ENCODE results near the gene LRP6. TPM values are rescaled to one million over a fixed set of nuclear protein-coding genes. Genes with fewer than 3 reads are reported as not detected.
"Not testable (repeated sequence)": the region's sequence is repeated elsewhere in the genome, so short reads cannot be mapped to it uniquely, and the experiment has no call there.

Gene LRP6
- total RNA-seq, 2 donors from 2014 or later = 1.8 to 2.0 TPM

- no peaks in the 10 kb centered on the region for H3K9me3 ChIP-seq (ENCODE audit: control insufficient read depth, low read length, poor library complexity, severe bottlenecking)
- no peak for DNase-seq
- no peaks in the 10 kb centered on the region for H3K4me1 Mint-ChIP-seq
- peaks cover 2% of the 10 kb centered on the region for H3K36me3 Mint-ChIP-seq (ENCODE audit: low read depth)
- no peak overlapping the region for H3K27ac Mint-ChIP-seq
- no peak for ATAC-seq
- H3K27me3 Mint-ChIP-seq = peaks cover 40% of the 10 kb centered on the region
- H3K4me3 Mint-ChIP-seq = no peak overlapping the region
These were observed 14.3 kb upstream of the LRP6 start for GRCh38 chr12:12281134-12281533.

DNA sequence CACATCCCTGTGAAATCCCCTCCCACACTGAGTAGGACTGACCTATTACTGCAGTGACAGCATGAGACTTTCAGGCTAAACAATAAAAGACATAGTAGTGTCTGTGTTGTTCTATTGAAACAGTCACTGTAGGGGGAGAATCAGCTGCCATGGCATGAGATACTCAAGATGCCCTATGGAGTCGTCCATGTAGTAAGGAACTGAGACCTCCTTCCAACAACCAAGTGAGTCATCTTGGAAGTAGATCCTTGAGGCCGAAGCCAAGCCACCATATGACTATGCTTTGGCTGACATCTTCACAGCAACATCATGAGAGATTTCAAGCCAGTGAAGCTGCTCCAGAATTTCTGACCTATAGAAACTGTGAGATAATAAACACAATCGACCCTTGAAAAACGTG lies 12.1 kb upstream of the LRP6 start:
- Mint-ChIP-seq H3K27me3 (peaks cover 30% of the 10 kb centered on the region), H3K4me3 (no peak overlapping the region), H3K4me1 (no peaks in the 10 kb centered on the region), H3K27ac (no peak overlapping the region), H3K36me3 (ENCODE audit: low read depth) (peaks cover 2% of the 10 kb centered on the region)
- ATAC-seq (no peak), DNase-seq (no peak)
- H3K9me3 ChIP-seq (ENCODE audit: control insufficient read depth, low read length, poor library complexity, severe bottlenecking) = no peaks in the 10 kb centered on the region

GRCh38 chr12:12275874-12276273 lies 9.0 kb upstream of the LRP6 start:
- H3K9me3 ChIP-seq (ENCODE audit: control insufficient read depth, low read length, poor library complexity, severe bottlenecking) = no peaks in the 10 kb centered on the region
- Mint-ChIP-seq H3K4me3 (no peak overlapping the region), H3K36me3 (ENCODE audit: low read depth) (no peaks in the 10 kb centered on the region), H3K27ac (no peak overlapping the region), H3K27me3 (peaks cover 2% of the 10 kb centered on the region), H3K4me1 (no peaks in the 10 kb centered on the region)
- DNase-seq (no peak), ATAC-seq (no peak)

DNA sequence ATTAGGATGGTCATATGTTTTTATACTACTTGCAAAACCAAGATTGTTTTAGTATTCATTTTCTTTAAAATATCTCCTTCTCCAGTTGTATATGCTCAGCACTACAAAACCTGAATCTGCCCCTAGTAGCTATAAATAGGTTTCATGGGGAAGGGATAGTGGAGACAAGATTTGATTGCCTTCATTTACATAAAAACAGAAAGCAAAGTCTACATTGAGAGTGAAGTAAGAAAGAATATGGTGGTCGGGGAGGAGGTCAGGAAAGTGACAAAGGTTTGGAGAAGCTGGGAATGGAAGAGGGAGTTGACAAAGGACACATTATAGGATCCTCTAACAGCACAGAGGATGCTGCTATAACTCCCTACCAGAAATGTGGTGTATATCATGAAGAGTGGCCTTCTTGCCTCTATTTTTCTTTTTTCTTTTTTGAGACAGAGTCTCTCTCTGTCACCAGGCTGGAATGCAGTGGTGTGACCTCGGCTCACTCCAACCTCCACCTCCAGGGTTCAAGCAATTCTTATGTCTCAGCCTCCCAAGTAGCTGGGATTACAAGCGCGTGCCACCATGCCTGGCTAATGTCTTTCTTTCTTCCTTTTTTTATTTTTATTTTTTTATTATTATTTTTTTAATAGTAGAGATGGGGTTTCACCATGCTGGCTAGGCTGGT lies 6.6 kb upstream of the LRP6 start:
- H3K36me3 Mint-ChIP-seq (ENCODE audit: low read depth) = no peaks in the 10 kb centered on the region
- no peak overlapping the region for H3K4me3 Mint-ChIP-seq
- H3K27me3 Mint-ChIP-seq = no peaks in the 10 kb centered on the region
- no peaks in the 10 kb centered on the region for H3K9me3 ChIP-seq (ENCODE audit: control insufficient read depth, low read length, poor library complexity, severe bottlenecking)
- DNase-seq (no peak), ATAC-seq (no peak)
- no peak overlapping the region for H3K27ac Mint-ChIP-seq
- no peaks in the 10 kb centered on the region for H3K4me1 Mint-ChIP-seq

DNA sequence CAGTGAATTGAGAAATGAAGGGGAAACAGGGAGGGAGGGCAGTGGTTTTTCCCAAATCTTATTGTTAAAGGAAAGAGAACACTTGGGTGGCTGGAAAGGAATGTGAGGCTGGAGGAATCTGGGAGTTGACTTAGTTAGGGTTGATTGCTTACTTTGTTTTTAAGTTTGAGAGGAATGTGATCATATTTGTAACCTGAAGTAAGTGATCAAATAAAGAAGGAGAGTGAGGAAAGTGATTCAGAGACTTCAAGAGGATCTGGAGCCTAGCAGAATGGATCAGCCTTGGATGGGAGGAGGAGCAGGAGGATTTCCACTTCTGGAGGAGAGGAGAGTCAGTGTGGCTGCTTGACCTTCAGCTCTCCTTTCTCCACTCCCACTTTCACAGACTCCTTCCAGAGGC lies 6.0 kb upstream of the LRP6 start:
- DNase-seq (no peak), ATAC-seq (no peak)
- H3K4me1 Mint-ChIP-seq = no peaks in the 10 kb centered on the region
- H3K27ac Mint-ChIP-seq = no peak overlapping the region
- no peaks in the 10 kb centered on the region for H3K27me3 Mint-ChIP-seq
- no peaks in the 10 kb centered on the region for H3K9me3 ChIP-seq (ENCODE audit: control insufficient read depth, low read length, poor library complexity, severe bottlenecking)
- no peaks in the 10 kb centered on the region for H3K36me3 Mint-ChIP-seq (ENCODE audit: low read depth)
- no peak overlapping the region for H3K4me3 Mint-ChIP-seq

DNA sequence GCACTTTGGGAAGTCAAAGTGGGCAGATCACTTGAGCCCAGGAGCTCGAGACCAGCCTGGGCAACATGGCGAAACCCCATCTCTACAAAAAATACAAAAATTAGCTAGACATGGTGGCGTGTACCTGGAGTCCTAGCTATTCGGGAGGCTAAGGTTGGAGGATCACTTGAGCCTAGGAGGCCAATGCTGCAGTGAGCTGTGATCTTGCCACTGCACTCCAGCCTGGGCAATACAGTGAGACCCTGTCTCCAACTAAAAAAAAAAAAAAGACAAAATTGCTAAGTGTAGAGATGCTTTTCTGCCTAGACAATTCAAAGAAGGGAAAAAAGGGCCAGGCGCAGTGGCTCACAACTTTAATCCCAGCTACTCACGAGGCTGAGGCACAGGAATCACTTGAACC lies 3.4 kb upstream of the LRP6 start:
- DNase-seq (no peak), ATAC-seq (no peak)
- Mint-ChIP-seq H3K4me1 (peaks cover 15% of the 10 kb centered on the region), H3K27me3 (peaks cover 6% of the 10 kb centered on the region), H3K36me3 (ENCODE audit: low read depth) (no peaks in the 10 kb centered on the region), H3K4me3 (no peak overlapping the region), H3K27ac (no peak overlapping the region)
- H3K9me3 ChIP-seq (ENCODE audit: control insufficient read depth, low read length, poor library complexity, severe bottlenecking) = no peaks in the 10 kb centered on the region

- Mint-ChIP-seq H3K27ac (no peak overlapping the region), H3K27me3 (peaks cover 13% of the 10 kb centered on the region), H3K4me1 (peaks cover 20% of the 10 kb centered on the region), H3K4me3 (peak overlapping the region; percentile 92), H3K36me3 (ENCODE audit: low read depth) (no peaks in the 10 kb centered on the region)
- ATAC-seq (no peak), DNase-seq (no peak)
- H3K9me3 ChIP-seq (ENCODE audit: control insufficient read depth, low read length, poor library complexity, severe bottlenecking) = no peaks in the 10 kb centered on the region
These were observed 927 bp upstream of the LRP6 start for GRCh38 chr12:12267742-12268200.

GRCh38 chr12:12266389-12266872 lies 413 bp downstream of the LRP6 start:
- no peaks in the 10 kb centered on the region for H3K9me3 ChIP-seq (ENCODE audit: control insufficient read depth, low read length, poor library complexity, severe bottlenecking)
- DNase-seq = no peak
- no peak for ATAC-seq
- Mint-ChIP-seq H3K4me3 (peak overlapping the region; percentile 92), H3K27ac (peak overlapping the region; percentile 27), H3K4me1 (peaks cover 20% of the 10 kb centered on the region), H3K36me3 (ENCODE audit: low read depth) (no peaks in the 10 kb centered on the region), H3K27me3 (peaks cover 13% of the 10 kb centered on the region)

DNA sequence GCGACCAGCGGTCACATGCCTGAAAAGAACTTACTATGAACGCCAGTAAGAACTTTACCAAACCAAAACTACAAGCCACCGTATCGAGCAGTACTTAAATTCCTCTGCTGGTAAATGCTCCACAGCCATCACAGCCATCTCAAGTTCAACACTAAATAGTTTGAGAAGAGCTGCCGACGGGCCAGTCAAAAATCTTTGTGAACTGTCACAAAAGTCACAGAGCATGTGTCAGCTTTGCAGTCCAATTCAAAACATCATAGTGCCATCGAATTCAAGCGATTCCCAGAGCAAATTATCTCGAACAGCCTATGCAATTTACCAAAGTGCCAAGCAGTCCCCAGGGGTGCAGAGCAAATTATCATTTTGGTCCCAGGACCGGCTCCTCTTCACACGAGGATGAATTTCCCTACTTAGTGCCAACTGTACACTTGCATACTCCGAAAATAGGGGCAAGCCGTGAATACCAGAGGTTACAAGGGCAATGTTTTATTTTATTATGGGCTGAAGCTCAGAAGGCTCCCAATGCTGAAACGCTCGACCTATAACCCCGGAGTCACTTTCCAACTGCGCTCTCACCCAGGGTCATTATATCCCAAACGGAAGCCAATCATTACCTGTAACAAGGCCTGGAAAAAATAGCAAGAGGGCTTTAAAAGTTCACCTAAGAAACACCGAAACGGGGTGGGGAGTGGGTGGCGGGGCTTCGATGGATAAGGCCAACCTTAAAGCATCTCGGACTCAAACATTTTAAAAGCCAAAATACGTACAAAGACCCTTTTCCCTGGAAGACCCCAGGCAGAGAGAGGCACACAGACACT lies 1.1 kb downstream of the LRP6 start:
- ATAC-seq (no peak), DNase-seq (no peak)
- H3K9me3 ChIP-seq (ENCODE audit: control insufficient read depth, low read length, poor library complexity, severe bottlenecking) = no peaks in the 10 kb centered on the region
- peak overlapping the region; percentile 92 for H3K4me3 Mint-ChIP-seq
- peaks cover 13% of the 10 kb centered on the region for H3K27me3 Mint-ChIP-seq
- peak overlapping the region; percentile 27 for H3K27ac Mint-ChIP-seq
- no peaks in the 10 kb centered on the region for H3K36me3 Mint-ChIP-seq (ENCODE audit: low read depth)
- H3K4me1 Mint-ChIP-seq = peaks cover 20% of the 10 kb centered on the region

DNA sequence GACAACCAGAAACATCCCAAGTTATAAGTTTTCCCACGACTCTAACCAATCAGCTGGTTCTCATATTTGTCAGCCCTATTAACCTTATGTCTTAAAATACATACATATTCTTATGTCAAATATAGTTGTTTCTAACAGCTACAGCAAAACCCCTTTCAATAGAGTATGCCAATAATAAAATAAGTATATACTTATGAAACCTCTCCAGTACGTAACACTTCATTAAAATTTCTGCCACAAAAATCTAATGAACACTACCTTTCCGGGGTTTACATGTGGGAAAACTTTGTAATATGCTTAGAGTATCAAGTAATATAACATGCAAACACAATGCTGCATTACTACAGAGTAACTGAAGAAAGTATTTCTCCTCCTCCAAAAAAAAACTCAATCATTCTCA lies 1.8 kb downstream of the LRP6 start:
- DNase-seq = no peak
- Mint-ChIP-seq H3K27me3 (peaks cover 13% of the 10 kb centered on the region), H3K27ac (no peak overlapping the region), H3K4me1 (peaks cover 20% of the 10 kb centered on the region), H3K36me3 (ENCODE audit: low read depth) (no peaks in the 10 kb centered on the region), H3K4me3 (peak overlapping the region; percentile 92)
- H3K9me3 ChIP-seq (ENCODE audit: control insufficient read depth, low read length, poor library complexity, severe bottlenecking) = no peaks in the 10 kb centered on the region
- no peak for ATAC-seq

DNA sequence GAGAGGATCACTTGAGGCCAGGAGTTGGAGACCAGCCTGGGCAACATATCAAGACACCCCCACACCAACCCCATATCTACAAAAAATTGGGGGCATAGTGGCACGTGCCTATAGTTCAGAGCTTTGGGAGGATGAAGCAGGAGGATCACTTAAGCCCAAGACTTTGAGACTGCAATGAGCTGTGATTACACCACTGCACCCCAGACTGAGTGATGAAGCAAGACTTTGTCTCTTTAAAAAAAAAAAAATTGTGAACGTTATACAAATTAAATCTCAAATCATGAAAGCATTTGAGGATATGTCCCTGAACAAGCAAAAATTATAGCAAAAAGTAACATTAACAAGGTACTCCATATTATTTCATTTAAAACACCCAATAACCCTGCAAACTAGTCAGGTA lies 2.9 kb downstream of the LRP6 start:
- Mint-ChIP-seq H3K27me3 (peaks cover 13% of the 10 kb centered on the region), H3K4me3 (no peak overlapping the region), H3K36me3 (ENCODE audit: low read depth) (no peaks in the 10 kb centered on the region), H3K4me1 (peaks cover 20% of the 10 kb centered on the region), H3K27ac (no peak overlapping the region)
- no peak for DNase-seq
- H3K9me3 ChIP-seq (ENCODE audit: control insufficient read depth, low read length, poor library complexity, severe bottlenecking) = no peaks in the 10 kb centered on the region
- ATAC-seq = no peak

GRCh38 chr12:12256291-12256757 lies 10.5 kb downstream of the LRP6 start:
- DNase-seq, ATAC-seq, H3K27ac Mint-ChIP-seq: not testable (repeated sequence)

DNA sequence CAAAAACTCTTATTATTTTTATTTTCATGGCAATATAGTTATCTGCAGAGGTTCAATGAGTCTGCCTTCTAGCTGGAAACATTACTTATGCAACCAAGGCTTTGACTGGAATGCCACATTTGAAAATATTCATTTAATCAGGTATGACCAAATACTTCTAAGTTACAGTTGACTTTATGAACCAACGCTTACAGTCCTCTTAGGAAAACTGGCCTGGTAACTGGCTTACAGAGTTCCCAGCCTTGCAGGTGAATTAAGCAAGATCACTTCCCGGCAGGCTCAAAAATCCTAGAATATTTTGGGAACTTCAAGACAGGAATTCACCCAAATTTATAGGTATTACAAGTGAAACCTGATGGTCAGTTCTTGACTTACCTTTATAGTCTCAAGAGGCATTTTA lies 12.3 kb downstream of the LRP6 start:
- ATAC-seq (no peak), DNase-seq (no peak)
- Mint-ChIP-seq H3K36me3 (ENCODE audit: low read depth) (no peaks in the 10 kb centered on the region), H3K27me3 (no peaks in the 10 kb centered on the region), H3K4me1 (peaks cover 5% of the 10 kb centered on the region), H3K27ac (no peak overlapping the region), H3K4me3 (no peak overlapping the region)
- H3K9me3 ChIP-seq (ENCODE audit: control insufficient read depth, low read length, poor library complexity, severe bottlenecking) = no peaks in the 10 kb centered on the region

More at GRCh38 chr12:12256291-12256757, 10.5 kb downstream of the LRP6 start:
- H3K9me3 ChIP-seq (ENCODE audit: control insufficient read depth, low read length, poor library complexity, severe bottlenecking); H3K4me3 Mint-ChIP-seq; H3K4me1 Mint-ChIP-seq; H3K36me3 Mint-ChIP-seq (ENCODE audit: low read depth); H3K27me3 Mint-ChIP-seq: not testable (repeated sequence)

Data from T-helper 17 cell (primary cell).